CD4-positive, alpha-beta T cell (primary cell): ENCODE results near the gene TRIM40. TPM values are rescaled to one million over a fixed set of nuclear protein-coding genes. Genes with fewer than 3 reads are reported as not detected.

ENCODE experiments used
- ATAC-seq: fragments of 200-7000 bp; cut with Tn5 transposase; one replicate; pipeline ENCODE4 v1.10.0; 2022; ENCODE audit warnings: mild to moderate bottlenecking; ENCODE audit not compliant: poor library complexity
- CTCF ChIA-PET: fragments of 350-600 bp; sonication (Branson Sonifier 250); formaldehyde crosslinking; loops from one replicate; lab custom pipeline; 2021; ENCODE audit warnings: antibody characterized with exemption, inconsistent platforms; lab: Charles Lee
- POLR2A ChIA-PET: fragments of 350-600 bp; sonication (Branson Sonifier 250); formaldehyde crosslinking; loops from one replicate; lab custom pipeline; 2021; ENCODE audit warnings: antibody characterized with exemption, inconsistent platforms; lab: Charles Lee
- DNase-seq, 14 experiments: peaks; one replicate each; pipeline ENCODE4 v3.0.0-alpha.2; 2013 to 2020; ENCODE audit warnings: mixed read lengths in 2 of 14
- H3K27ac ChIP-seq, 2 donors: one replicate each; pipeline versions ENCODE4 v1.5.1 to v1.7.0; 2013; ENCODE audit warnings: low read length in 2 of 2, low read depth in 1 of 2, mild to moderate bottlenecking in 1 of 2
- H3K27me3 ChIP-seq, 2 experiments: 1 replicate in 1 of 2; 2 replicates in 1 of 2; pipeline versions ENCODE4 v1.6.1 to v1.7.0; 2013; ENCODE audit warnings: low read length in 2 of 2, control low read depth in 1 of 2, mild to moderate bottlenecking in 1 of 2, moderate library complexity in 1 of 2; ENCODE audit not compliant: insufficient read depth in 2 of 2, control insufficient read depth in 1 of 2
- H3K36me3 ChIP-seq: one replicate; pipeline ENCODE4 v1.6.1; 2013; ENCODE audit warnings: low read length, control low read depth; ENCODE audit not compliant: insufficient read depth
- H3K4me1 ChIP-seq: one replicate; pipeline ENCODE4 v1.6.1; 2013; ENCODE audit warnings: low read length, control low read depth; ENCODE audit not compliant: insufficient read depth
- H3K4me3 ChIP-seq: one replicate; pipeline ENCODE4 v1.5.1; 2013; ENCODE audit warnings: mild to moderate bottlenecking, low read length, moderate library complexity
- H3K9me3 ChIP-seq, 2 experiments: 1 replicate in 1 of 2; 2 replicates in 1 of 2; pipeline versions ENCODE4 v1.6.1 to v1.7.0; 2013; ENCODE audit warnings: low read length in 2 of 2, mild to moderate bottlenecking in 2 of 2, control low read depth in 1 of 2, moderate library complexity in 1 of 2; ENCODE audit not compliant: control insufficient read depth in 1 of 2, insufficient read depth in 1 of 2
- H3K27ac Mint-ChIP-seq: one replicate; pipeline ENCODE4 v1.8.0; 2020; ENCODE audit warnings: mixed read lengths
- H3K27me3 Mint-ChIP-seq: one replicate; pipeline ENCODE4 v1.8.0; 2021; ENCODE audit warnings: mixed read lengths
- H3K36me3 Mint-ChIP-seq: one replicate; pipeline ENCODE4 v1.8.0; 2021; ENCODE audit warnings: low read depth, mixed read lengths
- H3K4me1 Mint-ChIP-seq: one replicate; pipeline ENCODE4 v1.8.0; 2021; ENCODE audit warnings: low read depth, mixed read lengths
- H3K4me3 Mint-ChIP-seq: one replicate; pipeline ENCODE4 v1.8.0; 2020; ENCODE audit warnings: mild to moderate bottlenecking, mixed read lengths
- H3K9me3 Mint-ChIP-seq: one replicate; pipeline ENCODE4 v1.8.0; 2020; ENCODE audit warnings: mixed read lengths
- intact Hi-C, 2 experiments: fragments of 100-400 bp; cut with DNase I in 1 of 2; cut with micrococcal nuclease in 1 of 2; formaldehyde crosslinking; loops; one replicate each; pipeline versions ENCODE4 v1.15.1 to v1.9.0; 2023 to 2025; cut with DNase I, micrococcal nuclease
- total RNA-seq, 174 experiments: library from RNA in 2 of 174; stranded (reverse) in 2 of 174; gene quantifications; one replicate each; pipeline ENCODE4 v1.2.3 and lab custom pipeline; 2021 to 2026
- TF ChIP-seq, protein P1 (sequence below): fragments of 200-600 bp; IDR thresholded peaks from one replicate; pipeline ENCODE4 v1.8.0; 2022; ENCODE audit warnings: antibody characterized with exemption, mild to moderate bottlenecking

Gene TRIM40
- total RNA-seq, 2 experiments from 2014 or later, result not detected

DNA sequence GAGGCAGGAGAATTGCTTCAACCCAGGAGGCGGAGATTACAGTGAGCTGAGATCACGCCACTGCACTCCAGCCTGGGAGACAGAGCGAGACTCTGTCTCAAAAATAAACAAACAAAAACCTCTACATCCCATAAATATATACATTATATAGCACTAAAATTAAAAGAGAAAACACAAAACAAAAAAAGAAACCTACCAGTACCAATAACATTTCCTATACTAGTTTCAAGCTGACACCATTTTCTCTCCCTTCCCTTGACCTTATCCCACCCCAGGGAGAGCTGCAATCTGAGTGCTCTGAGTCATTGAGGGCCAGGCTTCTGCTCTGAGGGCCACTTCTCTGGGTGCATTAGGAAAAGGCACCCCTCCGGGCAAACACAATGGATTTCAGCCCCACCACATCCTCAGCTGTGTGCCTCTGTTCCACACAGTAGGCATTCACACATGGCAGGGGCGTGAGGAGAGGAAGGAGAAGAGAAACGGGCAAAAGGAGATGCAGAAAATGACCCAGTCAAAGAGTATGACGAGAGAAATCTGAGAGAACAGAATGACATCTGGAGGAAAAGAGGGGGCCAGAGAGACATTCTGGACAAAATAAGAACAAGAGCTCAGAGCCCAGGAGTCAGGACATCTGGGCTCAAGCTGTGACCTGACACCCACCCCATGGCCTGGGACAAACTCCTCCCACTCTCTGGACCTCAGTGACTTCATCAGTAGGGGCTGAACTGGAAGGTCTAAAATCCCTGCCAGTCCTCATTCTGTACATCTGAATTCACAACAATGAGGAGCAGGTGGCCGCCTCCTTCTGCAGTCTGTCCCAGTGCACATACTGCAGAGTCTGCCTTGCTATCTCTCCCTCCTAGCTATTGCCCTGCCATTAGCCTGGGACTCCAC is 59.1 kb downstream of the TRIM40 start:
- intact Hi-C loops, result no loop called here
- Mint-ChIP-seq H3K36me3 (peaks cover 94% of the 10 kb centered on the region), H3K4me3 (no peak overlapping the region), H3K27me3 (no peaks in the 10 kb centered on the region), H3K4me1 (peaks cover 3% of the 10 kb centered on the region), H3K27ac (no peak overlapping the region), H3K9me3 (no peaks in the 10 kb centered on the region)
- Histone ChIP-seq H3K36me3 (peaks cover 77% of the 10 kb centered on the region), H3K27ac (peak overlapping the region in 1 of 2 donors; percentile 7), H3K4me3 (no peak overlapping the region), H3K4me1 (no peaks in the 10 kb centered on the region), H3K9me3 (no peaks in the 10 kb centered on the region), H3K27me3 (no peaks in the 10 kb centered on the region)
- ChIA-PET POLR2A (interaction anchor here (1.2 kb wide), 1 partner anchor 18 kb away, joined by 4 read pairs; the partner anchor contains the start of gene TRIM26), CTCF (no interaction called here)
- DNase-seq (no peak), ATAC-seq (no peak)
- TF ChIP-seq, protein P1, sequence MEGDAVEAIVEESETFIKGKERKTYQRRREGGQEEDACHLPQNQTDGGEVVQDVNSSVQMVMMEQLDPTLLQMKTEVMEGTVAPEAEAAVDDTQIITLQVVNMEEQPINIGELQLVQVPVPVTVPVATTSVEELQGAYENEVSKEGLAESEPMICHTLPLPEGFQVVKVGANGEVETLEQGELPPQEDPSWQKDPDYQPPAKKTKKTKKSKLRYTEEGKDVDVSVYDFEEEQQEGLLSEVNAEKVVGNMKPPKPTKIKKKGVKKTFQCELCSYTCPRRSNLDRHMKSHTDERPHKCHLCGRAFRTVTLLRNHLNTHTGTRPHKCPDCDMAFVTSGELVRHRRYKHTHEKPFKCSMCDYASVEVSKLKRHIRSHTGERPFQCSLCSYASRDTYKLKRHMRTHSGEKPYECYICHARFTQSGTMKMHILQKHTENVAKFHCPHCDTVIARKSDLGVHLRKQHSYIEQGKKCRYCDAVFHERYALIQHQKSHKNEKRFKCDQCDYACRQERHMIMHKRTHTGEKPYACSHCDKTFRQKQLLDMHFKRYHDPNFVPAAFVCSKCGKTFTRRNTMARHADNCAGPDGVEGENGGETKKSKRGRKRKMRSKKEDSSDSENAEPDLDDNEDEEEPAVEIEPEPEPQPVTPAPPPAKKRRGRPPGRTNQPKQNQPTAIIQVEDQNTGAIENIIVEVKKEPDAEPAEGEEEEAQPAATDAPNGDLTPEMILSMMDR, result no peak

DNA sequence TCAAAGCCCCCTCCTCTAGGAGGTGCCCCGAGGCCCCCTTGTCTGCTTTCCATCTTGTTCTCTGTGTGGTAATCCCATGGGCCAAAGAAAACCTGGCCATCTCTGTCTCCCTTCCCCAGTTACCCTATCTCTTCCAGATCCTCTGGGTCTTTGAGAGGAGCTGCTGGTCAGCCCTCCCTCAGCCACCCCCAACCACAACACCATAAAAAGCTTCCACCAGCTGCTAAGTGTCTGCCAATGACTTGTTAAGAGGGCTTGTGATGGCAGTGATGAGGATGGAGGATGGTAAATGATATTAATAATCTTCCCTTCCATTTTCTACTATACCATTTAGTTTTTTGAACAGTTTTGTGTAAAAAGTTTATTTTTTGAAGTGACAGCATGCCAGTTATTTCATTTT is 60.0 kb downstream of the TRIM40 start:
- Histone ChIP-seq H3K36me3 (peaks cover 77% of the 10 kb centered on the region), H3K9me3 (no peaks in the 10 kb centered on the region), H3K4me3 (no peak overlapping the region), H3K27me3 (no peaks in the 10 kb centered on the region), H3K27ac (no peak overlapping the region), H3K4me1 (peaks cover 2% of the 10 kb centered on the region)
- CTCF ChIA-PET, result no interaction called here
- no peak for ATAC-seq
- H3K9me3 Mint-ChIP-seq, result no peaks in the 10 kb centered on the region
- intact Hi-C loops, result no loop called here
- H3K36me3 Mint-ChIP-seq, result peaks cover 94% of the 10 kb centered on the region
- H3K27ac Mint-ChIP-seq, result no peak overlapping the region
- POLR2A ChIA-PET, result interaction anchor here (2.0 kb wide), 1 partner anchor 17 kb away, joined by 10 read pairs; the partner anchor contains the start of gene TRIM26
- H3K4me1 Mint-ChIP-seq, result peaks cover 10% of the 10 kb centered on the region
- TF ChIP-seq, protein P1, result no peak
- no peak overlapping the region for H3K4me3 Mint-ChIP-seq
- DNase-seq, result no peak
- H3K27me3 Mint-ChIP-seq, result no peaks in the 10 kb centered on the region

DNA sequence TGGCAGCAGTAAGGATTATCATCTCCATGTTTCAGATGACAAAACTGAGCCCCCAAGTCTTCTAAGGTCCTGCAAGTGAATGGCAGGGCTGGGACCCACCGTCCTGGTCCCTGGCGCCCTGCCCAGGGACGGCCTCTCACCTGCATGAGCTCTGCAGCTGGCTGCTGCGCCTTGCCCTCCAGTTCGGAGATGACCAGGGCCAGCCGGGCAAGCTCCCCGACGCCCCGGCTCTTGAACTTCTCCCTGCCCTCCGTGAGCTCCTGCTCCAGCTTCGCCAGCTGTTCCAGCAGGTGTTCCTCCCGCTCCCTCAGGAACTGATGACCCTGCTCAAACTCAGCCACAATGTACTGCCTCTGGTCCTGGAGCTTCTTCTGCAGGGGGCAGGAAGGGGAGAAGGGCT is 60.4 kb downstream of the TRIM40 start:
- Histone ChIP-seq H3K4me3 (no peak overlapping the region), H3K27me3 (no peaks in the 10 kb centered on the region), H3K36me3 (peaks cover 76% of the 10 kb centered on the region), H3K9me3 (no peaks in the 10 kb centered on the region), H3K4me1 (peaks cover 4% of the 10 kb centered on the region), H3K27ac (no peak overlapping the region)
- no peak overlapping the region for H3K4me3 Mint-ChIP-seq
- no peak for DNase-seq
- TF ChIP-seq, protein P1, result no peak
- no peaks in the 10 kb centered on the region for H3K27me3 Mint-ChIP-seq
- H3K36me3 Mint-ChIP-seq, result peaks cover 94% of the 10 kb centered on the region
- intact Hi-C loops, result no loop called here
- no peaks in the 10 kb centered on the region for H3K9me3 Mint-ChIP-seq
- ChIA-PET POLR2A (interaction anchor here (2.0 kb wide), 1 partner anchor 16 kb away, joined by 10 read pairs; the partner anchor contains the start of gene TRIM26), CTCF (no interaction called here)
- H3K27ac Mint-ChIP-seq, result no peak overlapping the region
- H3K4me1 Mint-ChIP-seq, result peaks cover 14% of the 10 kb centered on the region
- ATAC-seq, result no peak

Other genes starting within 250 kb of the TRIM40 start
- gene HLA-A, start 193.6 kb upstream of the TRIM40 start, total RNA-seq, result 1,000 to 10,000 TPM; 1,767 to 1,801 TPM
- 10 to 100 TPM; 36.5 to 39.4 TPM for gene POLR1H, start 74.9 kb upstream of the TRIM40 start, total RNA-seq
- gene PPP1R11, start 68.9 kb upstream of the TRIM40 start, total RNA-seq, result 10 to 100 TPM; 28.3 to 28.6 TPM
- not detected for gene RNF39, start 60.4 kb upstream of the TRIM40 start, total RNA-seq
- gene TRIM31, start 23.1 kb upstream of the TRIM40 start, total RNA-seq, result not detected
- gene TRIM10, start 25.1 kb downstream of the TRIM40 start, total RNA-seq, result not detected
- gene TRIM15, start 27.4 kb downstream of the TRIM40 start, total RNA-seq, result not detected
- 10 to 100 TPM; 42.1 to 44.1 TPM for gene TRIM26, start 77.3 kb downstream of the TRIM40 start, total RNA-seq
- gene TRIM39, start 190.8 kb downstream of the TRIM40 start, total RNA-seq, result 10 to 100 TPM; 38.2 to 38.3 TPM
- gene RPP21, start 209.0 kb downstream of the TRIM40 start, total RNA-seq, result 10 to 100 TPM; 42.8 to 51.9 TPM